Testis (tissue), 2 donors: ENCODE measurements around the gene PPP1CB.

Experiments used
- CTCF ChIP-seq, 3 experiments: fragments of 450-650 bp in 2 of 3; fragments of 200-600 bp in 1 of 3; sonication (generic) in 1 of 3; IDR thresholded peaks; one replicate each; pipeline ENCODE4 v1.5.1; 2016 to 2019; ENCODE audit warnings: antibody characterized with exemption in 3 of 3, mild to moderate bottlenecking in 2 of 3, moderate library complexity in 1 of 3
- POLR2A ChIP-seq: fragments of 450-650 bp; IDR thresholded peaks from one replicate; pipeline ENCODE4 v1.6.1; 2017; ENCODE audit warnings: antibody characterized with exemption, mild to moderate bottlenecking, moderate library complexity

GRCh38 chr2:28709101-28709500 lies 42.5 kb upstream of the PPP1CB start:
- no peak for TF ChIP-seq POLR2A
- TF ChIP-seq CTCF (IDR thresholded peaks at IDR 0.05): no peak
